ACC112 (cell line): Measurements from ENCODE around the gene RAD51B.
"Not testable (repeated sequence)": the region's sequence is repeated elsewhere in the genome, so short reads cannot be mapped to it uniquely, and the experiment has no call there.

Experiments
- H2AFZ ChIP-seq: fragments of 200-600 bp; sonication (generic); one replicate; pipeline ENCODE4 v1.6.0; 2017; ENCODE audit warnings: antibody characterized with exemption, low read length; ENCODE audit not compliant: unreplicated experiment
- H3K27ac ChIP-seq: fragments of 200-600 bp; sonication (generic); 2 replicates; pipeline ENCODE4 v1.5.1; 2014; ENCODE audit warnings: low read depth, mild to moderate bottlenecking, antibody characterized with exemption, low read length, moderate library complexity
- H3K27me3 ChIP-seq: fragments of 200-600 bp; sonication (generic); 2 replicates; pipeline ENCODE4 v1.6.1; 2014; ENCODE audit warnings: mild to moderate bottlenecking, antibody characterized with exemption, low read length, moderate library complexity, mixed read lengths; ENCODE audit not compliant: insufficient read depth
- H3K36me3 ChIP-seq: fragments of 200-600 bp; sonication (generic); 2 replicates; pipeline ENCODE4 v1.6.1; 2016; ENCODE audit warnings: mild to moderate bottlenecking, antibody characterized with exemption, low read length, moderate library complexity, mixed read lengths; ENCODE audit not compliant: insufficient read depth
- H3K4me1 ChIP-seq: fragments of 200-600 bp; sonication (generic); one replicate; pipeline ENCODE4 v1.6.1; 2016; ENCODE audit warnings: low read length, mixed read lengths; ENCODE audit not compliant: insufficient read depth, unreplicated experiment, control insufficient read depth
- H3K4me3 ChIP-seq: fragments of 200-600 bp; sonication (generic); 2 replicates; pipeline ENCODE4 v1.5.1; 2014; ENCODE audit warnings: mild to moderate bottlenecking, low read depth, low read length
- H3K79me2 ChIP-seq: fragments of 200-600 bp; sonication (generic); one replicate; pipeline ENCODE4 v1.6.0; 2016; ENCODE audit warnings: low read length; ENCODE audit not compliant: control insufficient read depth, unreplicated experiment, insufficient read depth

Gene RAD51B

DNA sequence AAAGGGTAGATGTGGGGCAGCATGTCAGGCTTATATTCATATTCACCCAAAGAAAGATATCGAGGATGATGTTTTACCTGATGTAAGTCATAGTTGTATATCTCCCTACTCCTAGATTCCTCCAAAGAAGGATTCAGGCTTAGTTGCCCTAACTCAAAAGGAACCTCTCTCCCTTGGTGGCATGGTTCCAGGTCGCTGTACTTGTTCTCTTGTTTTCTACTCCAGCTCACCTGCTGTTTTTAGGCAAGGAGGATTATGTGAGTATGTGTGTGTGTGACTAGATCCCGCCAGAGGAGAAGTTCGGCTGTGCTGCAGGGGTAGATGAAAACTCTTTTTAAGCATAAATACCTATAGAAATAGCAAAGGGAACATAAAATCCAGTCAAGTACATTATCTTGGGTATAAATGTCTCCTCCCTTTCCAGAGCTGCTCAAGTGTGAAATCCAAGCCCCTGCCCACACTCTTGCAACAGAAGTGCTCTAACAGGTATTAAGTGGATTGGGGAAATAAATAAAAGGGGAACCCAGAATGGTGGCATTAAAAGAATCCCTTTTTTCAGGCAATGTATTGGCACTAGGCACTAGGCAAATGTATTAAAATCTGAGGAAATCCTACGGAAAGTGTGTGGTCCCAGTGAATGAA lies 597.6 kb downstream of the RAD51B start:
- Histone ChIP-seq H3K4me1 (peaks cover 15% of the 10 kb centered on the region), H3K36me3 (no peaks in the 10 kb centered on the region), H3K79me2 (no peaks in the 10 kb centered on the region), H3K27ac (no peak overlapping the region), H2AFZ (no peak overlapping the region), H3K4me3 (no peak overlapping the region), H3K27me3 (no peaks in the 10 kb centered on the region)

DNA sequence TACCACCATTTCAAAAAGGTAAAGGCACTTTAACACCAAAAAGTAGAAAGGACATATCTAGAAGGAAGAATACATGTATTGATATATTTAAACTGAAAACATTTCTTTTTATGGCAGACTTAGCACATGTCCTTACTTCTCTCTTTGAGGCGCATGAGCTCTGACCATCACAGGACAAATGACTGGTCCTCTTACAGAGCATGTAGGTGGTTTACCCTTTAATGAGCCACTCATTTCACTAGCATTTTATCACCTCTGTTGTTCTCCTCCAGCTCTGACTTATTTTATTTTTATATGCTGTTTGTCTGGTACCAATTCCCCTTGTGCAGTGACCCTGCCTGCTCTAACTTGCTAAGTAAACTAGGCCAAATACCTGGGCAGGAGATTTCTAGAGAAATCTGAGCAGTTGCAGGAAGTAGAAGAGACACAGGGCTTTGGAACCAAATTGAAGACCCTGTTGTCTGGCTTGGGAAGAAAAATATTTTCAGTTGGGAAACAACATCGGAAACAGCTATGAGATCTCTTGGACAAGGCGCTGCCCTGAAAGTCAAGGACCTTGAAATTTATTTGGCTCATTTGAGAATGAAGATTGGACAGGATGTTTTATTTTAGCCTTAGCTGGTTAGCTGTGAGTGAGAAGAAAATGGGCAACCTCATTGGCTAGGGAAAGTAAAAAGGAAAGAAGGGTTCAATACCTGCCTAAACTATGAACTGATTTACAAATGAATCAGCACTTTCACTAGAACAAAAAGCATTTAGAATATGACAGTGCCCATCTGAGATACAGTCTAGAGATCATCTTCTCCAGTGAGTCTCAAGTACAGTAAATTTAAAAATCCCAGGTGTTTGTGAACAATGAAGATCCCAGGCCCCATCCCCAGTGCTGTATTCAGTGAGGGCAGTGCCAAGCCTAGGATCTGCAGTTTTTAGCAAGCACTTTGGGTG lies 598.9 kb downstream of the RAD51B start:
- H3K27me3 ChIP-seq, result no peaks in the 10 kb centered on the region
- no peak overlapping the region for H2AFZ ChIP-seq
- peaks cover 2% of the 10 kb centered on the region for H3K4me1 ChIP-seq
- no peaks in the 10 kb centered on the region for H3K79me2 ChIP-seq
- H3K4me3 ChIP-seq, result no peak overlapping the region
- no peak overlapping the region for H3K27ac ChIP-seq
- H3K36me3 ChIP-seq, result no peaks in the 10 kb centered on the region

DNA sequence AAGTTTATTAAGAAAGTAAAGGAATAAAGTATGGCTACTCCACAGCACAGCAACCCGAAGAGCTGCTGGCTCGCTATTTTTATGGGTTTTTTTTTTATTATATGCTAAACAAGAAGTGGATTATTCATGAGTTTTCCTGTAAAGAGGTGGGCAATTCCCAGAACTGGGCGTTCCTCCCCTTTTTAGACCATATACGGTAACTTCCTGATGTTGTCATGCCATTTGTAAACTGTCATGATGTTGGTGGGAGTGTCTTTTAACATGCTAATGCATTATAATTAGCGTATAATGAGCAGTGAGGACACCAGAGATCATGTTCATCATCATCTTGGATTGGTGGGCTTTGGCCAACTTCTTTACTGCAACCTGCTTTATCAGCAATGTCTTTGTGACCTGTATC lies 600.8 kb downstream of the RAD51B start:
- H3K4me1 ChIP-seq, result no peaks in the 10 kb centered on the region
- H3K4me3 ChIP-seq, result no peak overlapping the region
- H3K36me3 ChIP-seq, result no peaks in the 10 kb centered on the region
- no peak overlapping the region for H2AFZ ChIP-seq
- no peaks in the 10 kb centered on the region for H3K79me2 ChIP-seq
- H3K27me3 ChIP-seq, result no peaks in the 10 kb centered on the region
- no peak overlapping the region for H3K27ac ChIP-seq

DNA sequence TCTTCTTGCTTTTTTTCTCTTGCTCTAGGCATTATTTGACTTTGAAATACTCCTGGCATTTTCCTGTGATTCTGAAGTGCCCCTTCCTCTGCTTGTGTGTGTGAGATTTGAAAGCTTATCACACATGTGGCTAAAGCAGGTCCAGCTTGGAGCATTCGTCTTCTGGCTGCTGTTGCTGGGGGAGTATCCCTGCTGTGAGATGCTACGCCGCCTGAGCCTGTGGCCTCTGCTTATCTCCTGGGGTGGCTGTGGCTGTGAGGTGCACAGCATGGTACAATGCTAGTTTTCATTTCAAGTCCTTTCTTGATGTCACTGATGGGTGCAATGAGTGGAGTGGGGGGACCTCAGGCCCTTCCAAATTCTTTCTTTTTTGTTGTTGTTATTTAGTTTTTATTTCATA lies 601.5 kb downstream of the RAD51B start:
- no peaks in the 10 kb centered on the region for H3K79me2 ChIP-seq
- no peaks in the 10 kb centered on the region for H3K36me3 ChIP-seq
- no peak overlapping the region for H3K27ac ChIP-seq
- no peaks in the 10 kb centered on the region for H3K27me3 ChIP-seq
- no peaks in the 10 kb centered on the region for H3K4me1 ChIP-seq
- no peak overlapping the region for H2AFZ ChIP-seq
- no peak overlapping the region for H3K4me3 ChIP-seq

DNA sequence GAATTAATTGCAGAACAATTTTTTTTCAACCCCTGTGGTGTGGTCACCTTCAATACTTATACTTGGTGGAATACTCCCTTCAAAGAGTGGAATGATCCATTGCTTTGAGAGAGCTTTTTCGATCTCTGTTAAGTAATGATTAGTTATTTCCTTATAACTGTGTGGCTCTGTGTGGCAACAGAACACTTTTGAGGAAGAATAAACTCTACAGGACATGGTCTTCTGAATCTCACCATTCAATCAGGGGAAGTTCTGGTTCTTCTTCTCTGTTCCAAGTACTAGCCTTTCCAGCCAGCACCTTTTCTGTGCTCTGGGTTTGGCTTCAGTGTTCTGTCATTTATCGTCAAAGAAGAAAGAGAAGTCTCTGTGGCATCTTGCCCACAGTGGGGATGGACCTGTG lies 604.1 kb downstream of the RAD51B start:
- H3K4me1 ChIP-seq, result no peaks in the 10 kb centered on the region
- no peaks in the 10 kb centered on the region for H3K79me2 ChIP-seq
- no peak overlapping the region for H3K4me3 ChIP-seq
- H2AFZ ChIP-seq, result no peak overlapping the region
- no peaks in the 10 kb centered on the region for H3K36me3 ChIP-seq
- no peak overlapping the region for H3K27ac ChIP-seq
- H3K27me3 ChIP-seq, result no peaks in the 10 kb centered on the region

DNA sequence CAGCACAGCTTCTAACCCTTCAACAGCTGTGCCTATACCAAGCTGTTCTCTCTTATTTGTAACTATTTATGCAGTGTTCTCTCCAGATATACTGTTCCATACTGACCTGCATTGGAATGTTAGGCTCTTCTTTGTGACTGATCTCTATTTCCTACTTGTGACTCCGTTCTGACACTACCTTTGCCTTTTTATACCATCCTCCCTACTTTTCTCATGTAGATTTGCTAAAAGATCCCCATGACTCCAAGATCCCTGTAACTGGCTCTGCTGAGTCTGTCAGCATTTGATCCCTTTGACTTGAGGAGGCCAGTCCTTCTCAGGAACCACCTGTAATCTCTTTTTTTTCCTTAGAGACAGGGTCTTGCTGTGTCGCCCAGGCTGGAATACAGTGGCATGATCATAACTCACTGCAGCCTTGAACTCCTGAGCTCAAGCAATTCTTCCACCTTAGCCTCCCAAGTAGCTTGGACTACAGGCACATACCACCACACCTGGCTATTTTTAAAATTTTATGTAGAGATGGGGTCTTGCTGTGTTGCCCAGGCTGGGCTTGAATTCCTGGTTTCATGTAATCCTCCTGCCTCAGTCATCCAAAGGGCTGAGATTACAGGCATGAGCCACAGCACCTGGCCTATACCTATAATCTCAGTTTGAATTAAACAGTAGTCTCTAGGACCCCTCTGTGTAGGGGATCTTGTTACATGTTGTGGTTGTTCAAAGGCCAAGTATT lies 605.0 kb downstream of the RAD51B start:
- Histone ChIP-seq H3K4me1 (no peaks in the 10 kb centered on the region), H3K4me3 (no peak overlapping the region), H3K79me2 (no peaks in the 10 kb centered on the region), H3K36me3 (no peaks in the 10 kb centered on the region), H3K27ac (no peak overlapping the region), H3K27me3 (no peaks in the 10 kb centered on the region), H2AFZ (no peak overlapping the region)

DNA sequence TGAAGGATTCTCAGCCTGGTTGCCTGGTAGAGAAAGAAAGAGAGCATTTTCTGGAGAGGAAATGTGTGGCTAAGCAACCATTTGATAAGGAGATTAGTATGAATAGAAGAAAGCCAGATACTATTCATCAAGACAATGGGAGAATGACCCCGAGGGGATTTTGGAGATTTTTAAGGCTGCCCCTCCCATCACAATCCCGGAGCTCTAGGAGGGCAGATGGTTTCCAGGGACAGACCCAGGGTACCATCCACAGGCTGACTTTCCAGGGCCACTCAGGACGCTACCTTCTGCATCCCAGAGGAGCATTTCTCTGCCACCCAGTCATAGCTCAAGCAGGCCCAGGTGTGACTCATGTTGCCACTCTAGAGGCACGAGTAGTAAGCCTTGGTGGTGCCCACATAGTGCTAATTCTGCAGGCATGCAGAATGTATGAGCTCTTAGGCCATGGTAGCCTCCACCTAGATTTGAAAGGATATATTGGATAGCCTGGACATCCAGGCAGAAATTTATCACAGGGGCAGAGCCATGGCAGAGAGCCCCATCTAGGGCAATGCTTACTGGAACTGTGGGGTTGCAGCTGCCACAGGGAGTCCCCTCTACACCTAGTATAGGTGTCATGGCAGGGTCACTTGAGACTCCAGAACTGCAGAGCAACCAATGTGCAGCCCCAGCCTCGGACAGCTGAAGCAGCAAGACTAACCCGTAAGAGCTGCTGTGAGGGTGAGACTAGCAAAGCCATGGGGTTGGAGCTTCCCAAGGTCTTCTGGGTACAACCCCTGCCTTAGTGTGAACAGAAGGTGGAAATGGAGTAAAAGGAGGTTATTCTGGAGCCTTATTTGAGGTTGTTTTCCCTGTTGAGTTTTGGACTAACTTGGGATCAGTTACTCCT lies 607.3 kb downstream of the RAD51B start:
- H3K27ac ChIP-seq, result no peak overlapping the region

DNA sequence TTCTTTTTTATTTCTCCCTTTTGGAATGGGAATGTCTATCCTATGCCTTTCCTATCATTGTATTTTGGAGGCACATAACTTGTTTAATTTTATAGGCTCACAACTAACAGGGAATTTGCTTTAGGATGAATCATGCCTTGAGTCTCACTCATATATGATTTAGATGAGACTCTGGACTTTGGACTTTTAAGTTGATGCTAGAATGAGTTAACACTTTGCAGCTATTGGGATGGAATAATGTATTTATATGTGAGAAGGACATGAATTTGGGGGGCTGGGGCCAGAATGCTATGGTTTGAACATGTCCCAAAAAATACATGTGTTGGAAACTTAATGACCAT lies 607.9 kb downstream of the RAD51B start:
- Histone ChIP-seq H2AFZ (no peak overlapping the region), H3K36me3 (no peaks in the 10 kb centered on the region), H3K27me3 (no peaks in the 10 kb centered on the region), H3K79me2 (no peaks in the 10 kb centered on the region), H3K4me3 (no peak overlapping the region), H3K4me1 (no peaks in the 10 kb centered on the region), H3K27ac (no peak overlapping the region)

More for the DNA sequence above, 607.3 kb downstream of the RAD51B start:
- Histone ChIP-seq H3K4me1 (no peaks in the 10 kb centered on the region), H3K27me3 (no peaks in the 10 kb centered on the region), H3K36me3 (no peaks in the 10 kb centered on the region), H3K79me2 (no peaks in the 10 kb centered on the region), H3K4me3 (no peak overlapping the region), H2AFZ (no peak overlapping the region)

DNA sequence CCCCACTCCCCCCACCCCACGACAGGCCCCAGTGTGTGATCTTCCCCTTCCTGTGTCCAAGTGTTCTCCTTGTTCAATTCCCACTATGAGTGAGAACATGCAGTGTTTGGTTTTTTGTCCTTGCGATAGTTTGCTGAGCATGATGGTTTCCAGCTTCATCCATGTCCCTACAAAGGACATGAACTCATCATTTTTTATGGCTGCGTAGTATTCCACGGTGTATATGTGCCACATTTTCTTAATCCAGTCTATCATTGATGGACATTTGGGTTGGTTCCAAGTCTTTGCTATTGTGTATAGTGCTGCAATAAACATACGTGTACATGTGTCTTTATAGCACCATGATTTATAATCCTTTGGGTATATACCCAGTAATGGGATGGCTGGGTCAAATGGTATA lies 609.3 kb downstream of the RAD51B start:
- not testable (repeated sequence) for H3K27me3 ChIP-seq, H3K27ac ChIP-seq, H3K79me2 ChIP-seq, H3K36me3 ChIP-seq, H3K4me1 ChIP-seq, H3K4me3 ChIP-seq, H2AFZ ChIP-seq

DNA sequence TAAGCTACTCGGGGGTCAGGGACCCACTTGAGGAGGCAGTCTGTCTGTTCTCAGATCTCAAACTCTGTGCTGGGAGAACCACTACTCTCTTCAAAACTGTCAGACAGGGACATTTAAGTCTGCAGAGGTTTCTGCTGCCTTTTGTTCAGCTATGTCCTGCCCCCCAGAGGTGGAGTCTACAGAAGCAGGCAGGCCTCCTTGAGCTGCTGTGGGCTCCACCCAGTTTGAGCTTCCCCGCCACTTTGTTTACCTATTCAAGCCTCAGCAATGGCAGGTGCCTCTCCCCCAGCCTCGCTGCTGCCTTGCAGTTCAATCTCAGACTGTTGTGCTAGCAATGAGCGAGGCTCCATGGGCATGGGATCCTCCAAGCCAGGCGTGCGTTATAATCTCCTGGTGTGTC lies 614.6 kb downstream of the RAD51B start:
- not testable (repeated sequence) for H2AFZ ChIP-seq

More for the DNA sequence above, 614.6 kb downstream of the RAD51B start:
- not testable (repeated sequence) for H3K27me3 ChIP-seq, H3K36me3 ChIP-seq, H3K4me1 ChIP-seq, H3K27ac ChIP-seq, H3K4me3 ChIP-seq, H3K79me2 ChIP-seq
